Esophagus muscularis mucosa (tissue), 4 donors: ENCODE data around the gene MBD3L2B. TPM values are rescaled to one million over a fixed set of nuclear protein-coding genes. Genes with fewer than 3 reads are reported as not detected.
"Not testable (repeated sequence)": the region's sequence is repeated elsewhere in the genome, so short reads cannot be mapped to it uniquely, and the experiment has no call there.

Experiments
- DNase-seq: peaks from one replicate; pipeline ENCODE4 v3.0.0-alpha.2; 2017; ENCODE audit errors: extremely low spot score
- H3K27ac ChIP-seq, 4 donors: fragments of 200-600 bp; sonication (generic); replicated peaks in 1 of 4; 1 replicate in 3 of 4; 2 replicates in 1 of 4; pipeline ENCODE4 v1.5.1; 2016 to 2019; ENCODE audit warnings: mild to moderate bottlenecking in 1 of 4
- H3K27me3 ChIP-seq, 4 donors: fragments of 200-600 bp; sonication (generic); one replicate each; pipeline versions ENCODE4 v1.5.1 to v1.6.0; 2016 to 2019
- H3K36me3 ChIP-seq, 4 donors: fragments of 200-600 bp; sonication (generic); one replicate each; pipeline ENCODE4 v1.5.1; 2016 to 2019
- H3K4me1 ChIP-seq, 4 donors: fragments of 200-600 bp; sonication (generic); one replicate each; pipeline ENCODE4 v1.5.1; 2016 to 2019
- H3K4me3 ChIP-seq, 4 donors: fragments of 200-600 bp; sonication (generic); 1 replicate in 2 of 4; 2 replicates in 2 of 4; pipeline ENCODE4 v1.5.1; 2016 to 2019; ENCODE audit warnings: mild to moderate bottlenecking in 4 of 4, moderate library complexity in 1 of 4
- H3K9me3 ChIP-seq, 4 donors: fragments of 200-600 bp; sonication (generic); 1 replicate in 3 of 4; 2 replicates in 1 of 4; pipeline ENCODE4 v1.5.1; 2016 to 2019
- CTCF ChIP-seq, 3 experiments: fragments of 200-600 bp in 2 of 3; fragments of 450-650 bp in 1 of 3; sonication (generic) in 2 of 3; IDR thresholded peaks; one replicate each; pipeline ENCODE4 v1.5.1; 2017 to 2019; ENCODE audit warnings: antibody characterized with exemption in 3 of 3, mild to moderate bottlenecking in 2 of 3, moderate library complexity in 1 of 3
- EP300 ChIP-seq: sonication (generic); formaldehyde crosslinking; IDR thresholded peaks from one replicate; pipeline ENCODE4 v1.6.1; 2017; ENCODE audit warnings: antibody characterized with exemption
- POLR2A ChIP-seq: fragments of 450-650 bp; IDR thresholded peaks from one replicate; pipeline ENCODE4 v1.6.1; 2017; ENCODE audit warnings: antibody characterized with exemption, moderate library complexity, mild to moderate bottlenecking, low read depth
- POLR2AphosphoS5 ChIP-seq, 2 donors: sonication (generic); formaldehyde crosslinking; IDR thresholded peaks; one replicate each; pipeline ENCODE4 v1.6.1; 2017; ENCODE audit warnings: antibody characterized with exemption in 2 of 2
- WGBS: methylation state at CpG from one replicate; pipeline ENCODE4 v1.1.5; 2018; 5-methylcytosine and 5-hydroxymethylcytosine counted together
- intact Hi-C: fragments of 100-400 bp; cut with DNase I; formaldehyde crosslinking; loops from one replicate; pipeline ENCODE4 v1.15.1; 2023
- total RNA-seq, 4 donors: library from RNA; depleted of rRNA; stranded (reverse); fragments of >200 nt; gene quantifications; one replicate each; pipeline versions ENCODE4 v1.1.0 to v1.2.1, GENCODE V29; 2016

The MBD3L2B gene
- not detected for total RNA-seq

GRCh38 chr19:7021331-7021730, at the start of gene MBD3L2B:
TSS of gene MBD3L2B (minus strand) at chr19:7021431. CDS start at chr19:7021397, 34 bp downstream.
- no CpG with 5 or more reads among the region's 6 CpGs for WGBS
- H3K4me1 ChIP-seq, DNase-seq, H3K36me3 ChIP-seq, H3K9me3 ChIP-seq, H3K27me3 ChIP-seq, H3K27ac ChIP-seq, intact Hi-C loops, H3K4me3 ChIP-seq: not testable (repeated sequence)

- intact Hi-C loops = loop anchor here (10.0 kb wide), 1 partner anchor 325 kb away; no protein-coding TSS in a partner anchor
- TF ChIP-seq EP300 = no peak
- no peak for TF ChIP-seq POLR2A
- TF ChIP-seq POLR2AphosphoS5 (IDR thresholded peaks at IDR 0.05) = no peak
- no peak for TF ChIP-seq CTCF (IDR thresholded peaks at IDR 0.05)
- Histone ChIP-seq H3K4me3 (peak overlapping the region; percentile 81 to 96 (median 90)), H3K4me1 (peaks cover 11 to 22% (median 14%) of the 10 kb centered on the region in 4 donors), H3K36me3 (peaks cover 38 to 43% (median 42%) of the 10 kb centered on the region in 4 donors), H3K27me3 (no peaks in the 10 kb centered on the region), H3K27ac (peak overlapping the region; percentile 80 to 85 (median 82)), H3K9me3 (peaks cover 0 to 3% (median under 1%) of the 10 kb centered on the region in 4 donors)
- WGBS = 4% methylated on average over 5 of the region's 12 CpGs
- no peak for DNase-seq
Observed at GRCh38 chr19:7069904-7070226, 48.6 kb upstream of the MBD3L2B start.

GRCh38 chr19:7069042-7069903, 48.0 kb upstream of the MBD3L2B start, which contains the start of gene ZNF557:
TSS of gene ZNF557 (plus strand) at chr19:7069703. CDS start at chr19:7075075, 5,372 bp downstream.
- H3K4me3 ChIP-seq = peak within 1 kb of the TSS; percentile 81 to 96 (median 90)
- H3K27me3 ChIP-seq = no peaks in the 10 kb centered on the region
- DNase-seq = peak; percentile 99
- no peaks in the 10 kb centered on the region for H3K9me3 ChIP-seq
- H3K4me1 ChIP-seq = peaks cover 11 to 22% (median 14%) of the 10 kb centered on the region in 4 donors
- peak within 1 kb of the TSS; percentile 80 to 85 (median 82) for H3K27ac ChIP-seq
- WGBS = 6% methylated on average over 10 of the region's 56 CpGs
- intact Hi-C loops = loop anchor here (10.0 kb wide), 1 partner anchor 324 kb away; no protein-coding TSS in a partner anchor
- TF ChIP-seq POLR2A = no peak
- no peak for TF ChIP-seq EP300
- peak; percentile 78 to 80 for TF ChIP-seq POLR2AphosphoS5 (IDR thresholded peaks at IDR 0.05)
- no peak for TF ChIP-seq CTCF (IDR thresholded peaks at IDR 0.05)
- peaks cover 32 to 38% (median 36%) of the 10 kb centered on the region in 4 donors for H3K36me3 ChIP-seq

GRCh38 chr19:7068599-7068998, 47.4 kb upstream of the MBD3L2B start:
- no peaks in the 10 kb centered on the region for H3K27me3 ChIP-seq
- peak overlapping the region; percentile 51 to 85 (median 81) for H3K27ac ChIP-seq
- TF ChIP-seq CTCF (IDR thresholded peaks at IDR 0.05) (no peak), EP300 (no peak), POLR2A (no peak), POLR2AphosphoS5 (IDR thresholded peaks at IDR 0.05) (no peak)
- H3K4me3 ChIP-seq = peak overlapping the region; percentile 81 to 96 (median 90)
- H3K4me1 ChIP-seq = peaks cover 11 to 22% (median 14%) of the 10 kb centered on the region in 4 donors
- intact Hi-C loops = loop anchor here (10.0 kb wide), 1 partner anchor 324 kb away; no protein-coding TSS in a partner anchor
- peaks cover 25 to 31% (median 29%) of the 10 kb centered on the region in 4 donors for H3K36me3 ChIP-seq
- DNase-seq = no peak
- H3K9me3 ChIP-seq = no peaks in the 10 kb centered on the region
- WGBS = 88% methylated on average over 6 of the region's 6 CpGs

GRCh38 chr19:7067716-7068115, 46.5 kb upstream of the MBD3L2B start:
- Histone ChIP-seq H3K27ac (no peak overlapping the region), H3K27me3 (no peaks in the 10 kb centered on the region), H3K4me3 (no peak overlapping the region), H3K4me1 (peaks cover 11 to 22% (median 14%) of the 10 kb centered on the region in 4 donors), H3K36me3 (peaks cover 16 to 22% (median 21%) of the 10 kb centered on the region in 4 donors), H3K9me3 (no peaks in the 10 kb centered on the region)
- TF ChIP-seq POLR2AphosphoS5 (IDR thresholded peaks at IDR 0.05) (no peak), EP300 (no peak), CTCF (IDR thresholded peaks at IDR 0.05) (no peak), POLR2A (no peak)
- intact Hi-C loops = loop anchor here (10.0 kb wide), 1 partner anchor 323 kb away; no protein-coding TSS in a partner anchor
- DNase-seq = no peak
- WGBS = 83% methylated on average over 2 of the region's 2 CpGs
